Natural killer cell (primary cell): Measurements from ENCODE around the gene CEACAM5. TPM values are rescaled to one million over a fixed set of nuclear protein-coding genes. Genes with fewer than 3 reads are reported as not detected.

Experiments
- ATAC-seq, 3 donors: fragments of 150-1000 bp in 2 of 3; fragments of 200-7000 bp in 1 of 3; cut with Tn5 transposase; 1 replicate in 1 of 3; 2 replicates in 2 of 3; pipeline ENCODE4 v1.10.0; 2021; ENCODE audit warnings: mild to moderate bottlenecking in 2 of 3, moderate library complexity in 2 of 3
- DNase-seq, 2 donors: peaks; one replicate each; pipeline versions ENCODE4 v3.0.0 to v3.0.0-alpha.2; 2013 to 2021; ENCODE audit warnings: mixed read lengths in 1 of 2
- H3K27ac ChIP-seq: one replicate; pipeline ENCODE4 v1.5.1; 2013; ENCODE audit warnings: mild to moderate bottlenecking, low read length
- H3K27me3 ChIP-seq: one replicate; pipeline ENCODE4 v1.6.1; 2013; ENCODE audit warnings: low read length; ENCODE audit not compliant: control insufficient read depth, insufficient read depth
- H3K36me3 ChIP-seq: one replicate; pipeline ENCODE4 v1.6.1; 2013; ENCODE audit warnings: low read length; ENCODE audit not compliant: control insufficient read depth, insufficient read depth
- H3K4me1 ChIP-seq: one replicate; pipeline ENCODE4 v1.6.1; 2013; ENCODE audit warnings: low read length; ENCODE audit not compliant: control insufficient read depth, insufficient read depth
- H3K4me3 ChIP-seq: one replicate; pipeline ENCODE4 v1.5.1; 2013; ENCODE audit warnings: low read length
- H3K9me3 ChIP-seq: one replicate; pipeline ENCODE4 v1.6.1; 2013; ENCODE audit warnings: low read length; ENCODE audit not compliant: control insufficient read depth, insufficient read depth
- H3K27ac Mint-ChIP-seq, 2 donors: one replicate each; pipeline ENCODE4 v1.8.0; 2022; ENCODE audit warnings: mild to moderate bottlenecking in 2 of 2, mixed read lengths in 2 of 2, moderate library complexity in 1 of 2
- H3K27me3 Mint-ChIP-seq, 2 donors: one replicate each; pipeline ENCODE4 v1.8.0; 2022; ENCODE audit warnings: low read depth in 2 of 2, mixed read lengths in 2 of 2
- H3K36me3 Mint-ChIP-seq: one replicate; pipeline ENCODE4 v1.8.0; 2022; ENCODE audit warnings: mixed read lengths
- H3K4me1 Mint-ChIP-seq, 2 donors: one replicate each; pipeline ENCODE4 v1.8.0; 2022; ENCODE audit warnings: mixed read lengths in 2 of 2
- H3K4me3 Mint-ChIP-seq: one replicate; pipeline ENCODE4 v1.8.0; 2022; ENCODE audit warnings: mild to moderate bottlenecking, moderate library complexity, mixed read lengths
- H3K9me3 Mint-ChIP-seq, 2 donors: one replicate each; pipeline ENCODE4 v1.8.0; 2022; ENCODE audit warnings: mixed read lengths in 2 of 2
- WGBS: methylation state at CpG from one replicate; pipeline ENCODE4 v1.1.7; 2013; ENCODE audit warnings: missing lambda C conversion rate; ENCODE audit not compliant: insufficient coverage; 5-methylcytosine and 5-hydroxymethylcytosine counted together
- intact Hi-C: fragments of 100-400 bp; cut with micrococcal nuclease; formaldehyde crosslinking; loops from one replicate; pipeline ENCODE4 v1.14.2; 2022
- total RNA-seq, 4 donors: library from RNA; stranded (reverse); fragments of 120-200 nt in 1 of 4; gene quantifications; one replicate each; pipeline versions ENCODE4 v1.2.3 to v1.2.4, GENCODE V29; 2013 to 2022
- TF ChIP-seq, protein P1 (sequence below): fragments of 200-600 bp; IDR thresholded peaks from one replicate; pipeline ENCODE4 v1.8.0; 2022; ENCODE audit warnings: antibody characterized with exemption

The CEACAM5 gene
- total RNA-seq, 3 donors from 2014 or later (not counting 1 experiment from before 2014, with no cell fraction given), result not detected

GRCh38 chr19:41695745-41696144 lies 12.7 kb upstream of the CEACAM5 start:
- TF ChIP-seq, protein P1, sequence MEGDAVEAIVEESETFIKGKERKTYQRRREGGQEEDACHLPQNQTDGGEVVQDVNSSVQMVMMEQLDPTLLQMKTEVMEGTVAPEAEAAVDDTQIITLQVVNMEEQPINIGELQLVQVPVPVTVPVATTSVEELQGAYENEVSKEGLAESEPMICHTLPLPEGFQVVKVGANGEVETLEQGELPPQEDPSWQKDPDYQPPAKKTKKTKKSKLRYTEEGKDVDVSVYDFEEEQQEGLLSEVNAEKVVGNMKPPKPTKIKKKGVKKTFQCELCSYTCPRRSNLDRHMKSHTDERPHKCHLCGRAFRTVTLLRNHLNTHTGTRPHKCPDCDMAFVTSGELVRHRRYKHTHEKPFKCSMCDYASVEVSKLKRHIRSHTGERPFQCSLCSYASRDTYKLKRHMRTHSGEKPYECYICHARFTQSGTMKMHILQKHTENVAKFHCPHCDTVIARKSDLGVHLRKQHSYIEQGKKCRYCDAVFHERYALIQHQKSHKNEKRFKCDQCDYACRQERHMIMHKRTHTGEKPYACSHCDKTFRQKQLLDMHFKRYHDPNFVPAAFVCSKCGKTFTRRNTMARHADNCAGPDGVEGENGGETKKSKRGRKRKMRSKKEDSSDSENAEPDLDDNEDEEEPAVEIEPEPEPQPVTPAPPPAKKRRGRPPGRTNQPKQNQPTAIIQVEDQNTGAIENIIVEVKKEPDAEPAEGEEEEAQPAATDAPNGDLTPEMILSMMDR, result no peak
- H3K27ac ChIP-seq, result no peak overlapping the region
- Mint-ChIP-seq H3K27ac (no peak overlapping the region), H3K4me1 (peaks cover 0 to 7% of the 10 kb centered on the region in 2 donors), H3K27me3 (peaks cover 28 to 38% of the 10 kb centered on the region in 2 donors), H3K9me3 (peaks cover 0 to 6% of the 10 kb centered on the region in 2 donors), H3K36me3 (peaks cover 10% of the 10 kb centered on the region), H3K4me3 (no peak overlapping the region)
- WGBS, result 82% methylated on average over 2 of the region's 2 CpGs
- intact Hi-C loops, result no loop called here
- no peaks in the 10 kb centered on the region for H3K36me3 ChIP-seq
- ATAC-seq, result no peak
- H3K4me1 ChIP-seq, result no peaks in the 10 kb centered on the region
- peak in 1 of 2 donors; percentile 6 for DNase-seq
- no peaks in the 10 kb centered on the region for H3K27me3 ChIP-seq
- no peaks in the 10 kb centered on the region for H3K9me3 ChIP-seq
- no peak overlapping the region for H3K4me3 ChIP-seq

GRCh38 chr19:41696402-41697197 lies 11.8 kb upstream of the CEACAM5 start:
- 75% methylated on average over 6 of the region's 7 CpGs for WGBS
- peaks cover 0 to 6% of the 10 kb centered on the region in 2 donors for H3K9me3 Mint-ChIP-seq
- intact Hi-C loops, result no loop called here

GRCh38 chr19:41697198-41697855 lies 11.1 kb upstream of the CEACAM5 start:
- 56% methylated on average over 9 of the region's 9 CpGs for WGBS
- Histone ChIP-seq H3K27ac (no peak overlapping the region), H3K4me1 (no peaks in the 10 kb centered on the region), H3K36me3 (no peaks in the 10 kb centered on the region), H3K27me3 (no peaks in the 10 kb centered on the region), H3K9me3 (no peaks in the 10 kb centered on the region), H3K4me3 (no peak overlapping the region)
- peaks cover 18 to 23% of the 10 kb centered on the region in 2 donors for H3K27me3 Mint-ChIP-seq
- TF ChIP-seq, protein P1, result no peak
- peaks cover 0 to 6% of the 10 kb centered on the region in 2 donors for H3K9me3 Mint-ChIP-seq
- no peak overlapping the region for H3K27ac Mint-ChIP-seq
- H3K36me3 Mint-ChIP-seq, result peaks cover 10% of the 10 kb centered on the region
- H3K4me3 Mint-ChIP-seq, result no peak overlapping the region
- ATAC-seq (no peak), DNase-seq (peak in 1 of 2 donors; percentile 11)
- no peaks in the 10 kb centered on the region for H3K4me1 Mint-ChIP-seq
- intact Hi-C loops, result no loop called here

More at GRCh38 chr19:41696402-41697197, 11.8 kb upstream of the CEACAM5 start:
- H3K27me3 Mint-ChIP-seq, result peaks cover 20 to 30% of the 10 kb centered on the region in 2 donors
- Histone ChIP-seq H3K27me3 (no peaks in the 10 kb centered on the region), H3K9me3 (no peaks in the 10 kb centered on the region), H3K4me3 (no peak overlapping the region), H3K4me1 (no peaks in the 10 kb centered on the region), H3K27ac (no peak overlapping the region), H3K36me3 (no peaks in the 10 kb centered on the region)
- no peak for ATAC-seq
- peak; percentile 11 to 20 for DNase-seq
- H3K4me1 Mint-ChIP-seq, result peaks cover 0 to under 1% of the 10 kb centered on the region in 2 donors
- H3K36me3 Mint-ChIP-seq, result peaks cover 10% of the 10 kb centered on the region
- H3K27ac Mint-ChIP-seq, result no peak overlapping the region
- H3K4me3 Mint-ChIP-seq, result no peak overlapping the region
- TF ChIP-seq, protein P1, result no peak
